ENCODE results near the gene HDAC4.

Gene HDAC4

GRCh38 chr2:239094867-239095266 is 306.0 kb downstream of the HDAC4 start:
- no peak for DNase-seq

- no peak for DNase-seq
These were observed 306.9 kb downstream of the HDAC4 start for GRCh38 chr2:239093952-239094351.

GRCh38 chr2:239093542-239093941 is 307.3 kb downstream of the HDAC4 start:
- no peak for DNase-seq

GRCh38 chr2:239092571-239093294 is 308.1 kb downstream of the HDAC4 start:
- DNase-seq: no peak

GRCh38 chr2:239089884-239090283 is 310.9 kb downstream of the HDAC4 start:
- no peak for DNase-seq

- no peak for DNase-seq
These were observed 313.6 kb downstream of the HDAC4 start for GRCh38 chr2:239087046-239087710.

GRCh38 chr2:239086325-239087020 is 314.3 kb downstream of the HDAC4 start:
- DNase-seq: no peak

- no peak for DNase-seq
These were observed 315.4 kb downstream of the HDAC4 start for GRCh38 chr2:239085201-239085992.

GRCh38 chr2:239084007-239084406 is 316.8 kb downstream of the HDAC4 start:
- DNase-seq: no peak

GRCh38 chr2:239082425-239082824 is 318.4 kb downstream of the HDAC4 start:
- no peak for DNase-seq

- no peak for DNase-seq
These were observed 319.2 kb downstream of the HDAC4 start for GRCh38 chr2:239081622-239082021.

GRCh38 chr2:239081046-239081445 is 319.8 kb downstream of the HDAC4 start:
- no peak for DNase-seq

- DNase-seq: no peak
These were observed 321.0 kb downstream of the HDAC4 start for GRCh38 chr2:239079671-239080294.

GRCh38 chr2:239078128-239078924 is 322.5 kb downstream of the HDAC4 start:
- no peak for DNase-seq

GRCh38 chr2:239077260-239077659 is 323.6 kb downstream of the HDAC4 start:
- no peak for DNase-seq

GRCh38 chr2:239075918-239076758 is 324.7 kb downstream of the HDAC4 start:
- DNase-seq: no peak

GRCh38 chr2:239073745-239074530 is 326.9 kb downstream of the HDAC4 start:
- DNase-seq: no peak

- DNase-seq: no peak
These were observed 327.6 kb downstream of the HDAC4 start for GRCh38 chr2:239073270-239073669.

- no peak for DNase-seq
These were observed 328.0 kb downstream of the HDAC4 start for GRCh38 chr2:239072786-239073185.

GRCh38 chr2:239070466-239070865 is 330.4 kb downstream of the HDAC4 start:
- no peak for DNase-seq

Measured in CD4-positive, alpha-beta T cell treated with Interleukin-12 subunit alpha and Interleukin-12 subunit beta, for 1 hour (primary cell).